HepG2 (cell line): ENCODE results near the gene ZBTB37. TPM values are rescaled to one million over a fixed set of nuclear protein-coding genes. Genes with fewer than 3 reads are reported as not detected.

Source experiments
- CSRNP2 ChIP-seq: sonication (generic); formaldehyde crosslinking; conservative IDR thresholded peaks from 2 replicates; pipeline ENCODE4 v1.8.0; 2022; ENCODE audit warnings: low read depth, missing genetic modification reagents
- EHMT2 ChIP-seq: fragments of 200-600 bp; sonication (generic); IDR thresholded peaks from 2 replicates; pipeline ENCODE4 v1.7.0; 2017; ENCODE audit warnings: antibody characterized with exemption, low read depth, low read length, borderline replicate concordance
- FOXA3 ChIP-seq: IDR thresholded peaks from 2 replicates; pipeline ENCODE4 v1.6.1; 2016; ENCODE audit warnings: missing genetic modification reagents, missing compliant biosample characterization
- HOXA7 ChIP-seq: sonication (generic); formaldehyde crosslinking; IDR thresholded peaks from 2 replicates; pipeline ENCODE4 v1.8.1; 2022; ENCODE audit warnings: mild to moderate bottlenecking, missing genetic modification reagents, moderate library complexity
- KLF16 ChIP-seq, 2 experiments: sonication (generic) in 1 of 2; formaldehyde crosslinking in 1 of 2; IDR thresholded peaks; 2 replicates each; pipeline versions ENCODE4 v1.6.1 to v1.8.0; 2016 to 2023; ENCODE audit warnings: missing genetic modification reagents in 2 of 2, missing compliant biosample characterization in 1 of 2
- MTF2 ChIP-seq: sonication (generic); formaldehyde crosslinking; IDR thresholded peaks from 2 replicates; pipeline ENCODE4 v1.5.0; 2020; ENCODE audit warnings: missing genetic modification reagents, borderline replicate concordance
- NFYC ChIP-seq: IDR thresholded peaks from 2 replicates; pipeline ENCODE4 v1.6.1; 2016; ENCODE audit warnings: missing genetic modification reagents, missing compliant biosample characterization
- NKX3-1 ChIP-seq: sonication (generic); formaldehyde crosslinking; IDR thresholded peaks from 2 replicates; pipeline ENCODE4 v1.5.0; 2020; ENCODE audit warnings: missing genetic modification reagents
- NR2F2 ChIP-seq: IDR thresholded peaks from 2 replicates; pipeline ENCODE4 v1.6.1; 2012; ENCODE audit warnings: low read depth, inconsistent platforms, borderline replicate concordance
- PCBP1 ChIP-seq: fragments of 200-400 bp; formaldehyde crosslinking; IDR thresholded peaks from 2 replicates; pipeline ENCODE4 v1.6.1; 2017; ENCODE audit warnings: mild to moderate bottlenecking, low read depth, low read length, borderline replicate concordance
- SATB2 ChIP-seq: sonication (generic); formaldehyde crosslinking; IDR thresholded peaks from 2 replicates; pipeline ENCODE4 v1.5.0; 2020; ENCODE audit warnings: missing genetic modification reagents
- TBL1XR1 ChIP-seq: fragments of 150-350 bp; IDR thresholded peaks from 2 replicates; pipeline ENCODE4 v1.6.1; 2014; ENCODE audit warnings: borderline replicate concordance, low read length; ENCODE audit not compliant: partially characterized antibody
- THYN1 ChIP-seq: sonication (generic); formaldehyde crosslinking; IDR thresholded peaks from 2 replicates; pipeline ENCODE4 v1.8.1; 2023; ENCODE audit warnings: low read depth, mild to moderate bottlenecking, moderate library complexity, missing genetic modification reagents, borderline replicate concordance
- ZFYVE20 ChIP-seq: sonication (generic); formaldehyde crosslinking; IDR thresholded peaks from 2 replicates; pipeline ENCODE4 v1.8.0; 2023; ENCODE audit warnings: low read depth, mild to moderate bottlenecking, moderate library complexity, missing genetic modification reagents, borderline replicate concordance
- ZHX1 ChIP-seq: sonication (generic); formaldehyde crosslinking; IDR thresholded peaks from 2 replicates; pipeline ENCODE4 v1.8.1; 2022; ENCODE audit warnings: low read depth, mild to moderate bottlenecking, missing genetic modification reagents
- ZNF160 ChIP-seq: sonication (generic); formaldehyde crosslinking; IDR thresholded peaks from 2 replicates; pipeline ENCODE4 v1.8.0; 2022; ENCODE audit warnings: mild to moderate bottlenecking, inconsistent platforms, missing genetic modification reagents
- ZNF230 ChIP-seq: sonication (generic); formaldehyde crosslinking; IDR thresholded peaks from 2 replicates; pipeline ENCODE4 v1.4.0; 2020; ENCODE audit warnings: mild to moderate bottlenecking, missing genetic modification reagents
- ZNF30 ChIP-seq: sonication (generic); formaldehyde crosslinking; IDR thresholded peaks from 2 replicates; pipeline ENCODE4 v1.5.0; 2020; ENCODE audit warnings: mild to moderate bottlenecking, missing genetic modification reagents
- ZNF44 ChIP-seq: sonication (generic); formaldehyde crosslinking; IDR thresholded peaks from 2 replicates; pipeline ENCODE4 v1.5.1; 2020; ENCODE audit warnings: mild to moderate bottlenecking, missing genetic modification reagents
- polyA plus RNA-seq, 8 experiments: library from polyadenylated mRNA; depleted of rRNA in 3 of 8; stranded (reverse) in 7 of 8; unstranded in 1 of 8; fragments of >200 nt; fragmentation: Illumina TruSeq in 4 of 8; extraction: Trizol in 4 of 8; gene quantifications; 2 replicates each; pipeline versions ENCODE4 v1.2.1 to v1.2.3, GENCODE V29; 2011 to 2016; ENCODE audit warnings: low read depth in 4 of 8, missing spikeins in 1 of 8, mixed read lengths in 1 of 8; ENCODE audit not compliant: insufficient read depth in 1 of 8
- total RNA-seq, 5 experiments: library from RNA; depleted of rRNA; stranded (reverse); fragments of >200 nt; fragmentation: Illumina TruSeq; extraction: Trizol; gene quantifications; 2 replicates each; pipeline ENCODE4 v1.2.3, GENCODE V29; 2016; ENCODE audit warnings: low read depth in 1 of 5
- TF ChIP-seq, protein P1 (sequence below): sonication (generic); formaldehyde crosslinking; IDR thresholded peaks from 2 replicates; pipeline ENCODE4 v1.8.0; 2022; ENCODE audit warnings: low read depth, missing genetic modification reagents
- TF ChIP-seq, protein P2 (sequence below): sonication (generic); formaldehyde crosslinking; IDR thresholded peaks from 2 replicates; pipeline ENCODE4 v1.4.0; 2020; ENCODE audit warnings: missing genetic modification reagents
- TF ChIP-seq, protein P3 (sequence below): conservative IDR thresholded peaks from 2 replicates; pipeline ENCODE4 v1.6.1; 2018; ENCODE audit warnings: missing genetic modification reagents

ZBTB37 gene
- total and polyA plus RNA-seq, 2 of the 13 experiments (the other 11 are each of a cell fraction or from before 2014, with no cell fraction given): 2.6 to 7.7 TPM

- TF ChIP-seq THYN1 (CRISPR knock-in tag): no peak
- peak in 1 of 2 experiments; percentile 56; a peak in 1 of 4 replicates for TF ChIP-seq KLF16 (CRISPR knock-in tag; IDR thresholded peaks at IDR 0.05)
- TF ChIP-seq, protein P1, sequence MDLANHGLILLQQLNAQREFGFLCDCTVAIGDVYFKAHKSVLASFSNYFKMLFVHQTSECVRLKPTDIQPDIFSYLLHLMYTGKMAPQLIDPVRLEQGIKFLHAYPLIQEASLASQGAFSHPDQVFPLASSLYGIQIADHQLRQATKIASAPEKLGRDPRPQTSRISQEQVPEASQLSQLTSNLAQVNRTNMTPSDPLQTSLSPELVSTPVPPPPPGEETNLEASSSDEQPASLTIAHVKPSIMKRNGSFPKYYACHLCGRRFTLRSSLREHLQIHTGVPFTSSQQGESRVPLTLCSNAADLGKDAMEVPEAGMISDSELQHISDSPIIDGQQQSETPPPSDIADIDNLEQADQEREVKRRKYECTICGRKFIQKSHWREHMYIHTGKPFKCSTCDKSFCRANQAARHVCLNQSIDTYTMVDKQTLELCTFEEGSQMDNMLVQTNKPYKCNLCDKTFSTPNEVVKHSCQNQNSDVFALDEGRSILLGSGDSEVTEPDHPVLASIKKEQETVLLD (CRISPR knock-in tag): peak; percentile 33; the same call in 1 of the 2 replicates
- peak; percentile 71 for TF ChIP-seq ZNF160 (CRISPR knock-in tag)
- TF ChIP-seq EHMT2: no peak
- no peak for TF ChIP-seq ZNF44 (CRISPR knock-in tag)
- 0 out of 2 replicates have a peak, but pooled peaks have one; percentile 71 for TF ChIP-seq ZHX1 (CRISPR knock-in tag)
- TF ChIP-seq NKX3-1 (CRISPR knock-in tag): no peak
- no peak; the same call in 1 of the 2 replicates for TF ChIP-seq SATB2
- no peak for TF ChIP-seq ZNF30 (CRISPR knock-in tag)
- TF ChIP-seq, protein P2, sequence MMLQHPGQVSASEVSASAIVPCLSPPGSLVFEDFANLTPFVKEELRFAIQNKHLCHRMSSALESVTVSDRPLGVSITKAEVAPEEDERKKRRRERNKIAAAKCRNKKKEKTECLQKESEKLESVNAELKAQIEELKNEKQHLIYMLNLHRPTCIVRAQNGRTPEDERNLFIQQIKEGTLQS (CRISPR knock-in tag): peak; percentile 51; the same call in 1 of the 2 replicates
- TF ChIP-seq NR2F2: peak; percentile 47; the same call in 1 of the 2 replicates
- no peak for TF ChIP-seq MTF2 (CRISPR knock-in tag)
- TF ChIP-seq CSRNP2 (CRISPR knock-in tag): no peak
- no peak for TF ChIP-seq ZFYVE20 (CRISPR knock-in tag)
- TF ChIP-seq FOXA3 (CRISPR knock-in tag): peak; percentile 16; the same call in 1 of the 2 replicates
- 0 out of 2 replicates have a peak, but pooled peaks have one; percentile 88 for TF ChIP-seq PCBP1
- TF ChIP-seq HOXA7: no peak
- TF ChIP-seq NFYC (CRISPR knock-in tag): no peak
- TF ChIP-seq ZNF230 (CRISPR knock-in tag): no peak
- TF ChIP-seq, protein P3, sequence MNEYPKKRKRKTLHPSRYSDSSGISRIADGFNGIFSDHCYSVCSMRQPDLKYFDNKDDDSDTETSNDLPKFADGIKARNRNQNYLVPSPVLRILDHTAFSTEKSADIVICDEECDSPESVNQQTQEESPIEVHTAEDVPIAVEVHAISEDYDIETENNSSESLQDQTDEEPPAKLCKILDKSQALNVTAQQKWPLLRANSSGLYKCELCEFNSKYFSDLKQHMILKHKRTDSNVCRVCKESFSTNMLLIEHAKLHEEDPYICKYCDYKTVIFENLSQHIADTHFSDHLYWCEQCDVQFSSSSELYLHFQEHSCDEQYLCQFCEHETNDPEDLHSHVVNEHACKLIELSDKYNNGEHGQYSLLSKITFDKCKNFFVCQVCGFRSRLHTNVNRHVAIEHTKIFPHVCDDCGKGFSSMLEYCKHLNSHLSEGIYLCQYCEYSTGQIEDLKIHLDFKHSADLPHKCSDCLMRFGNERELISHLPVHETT (CRISPR knock-in tag): peak; percentile 68; the same call in 1 of the 2 replicates
- no peak for TF ChIP-seq TBL1XR1
Observed at GRCh38 chr1:173868266-173869020, at the start of gene ZBTB37 (continued).
